Measurements from ENCODE around the gene RNF26. TPM values are rescaled to one million over a fixed set of nuclear protein-coding genes. Genes with fewer than 3 reads are reported as not detected.

RNF26 gene
- total and polyA plus RNA-seq, 2 of the 13 experiments (the other 11 are each of a cell fraction or from before 2014, with no cell fraction given) = 11.9 to 26.3 TPM

DNA sequence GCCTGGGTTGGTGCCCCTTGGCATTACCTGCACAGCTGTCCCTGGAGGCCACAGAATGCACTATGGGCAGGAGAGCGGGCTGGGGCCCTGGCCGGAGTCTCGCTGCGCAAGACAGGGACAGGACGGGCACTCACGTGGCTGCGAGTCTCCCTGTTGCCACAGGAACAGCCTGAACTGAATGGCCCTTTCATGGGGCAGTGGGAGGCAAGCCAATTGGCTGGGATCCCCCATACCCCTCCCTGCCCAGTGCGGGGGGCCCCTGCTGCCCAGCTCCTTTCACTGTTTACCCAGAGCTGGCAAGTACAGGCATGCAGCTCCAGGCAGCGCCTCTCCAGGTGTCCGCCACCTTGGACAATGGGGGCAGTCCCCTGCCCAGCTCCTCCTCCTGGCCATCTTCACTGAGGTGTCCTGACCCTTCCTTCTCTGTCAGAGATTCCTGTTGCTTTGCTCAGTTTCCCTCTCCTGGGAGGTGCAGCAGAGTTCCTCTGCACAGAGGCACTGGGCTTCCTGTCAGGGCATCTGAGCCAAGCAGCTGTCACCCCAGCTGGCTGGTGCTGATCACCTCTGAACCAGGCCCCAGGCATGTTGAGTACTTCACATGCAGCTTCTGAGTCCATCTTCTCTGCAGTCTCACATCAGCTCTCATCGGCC lies 42.0 kb downstream of the RNF26 start (continued):
- TF ChIP-seq, protein P1, sequence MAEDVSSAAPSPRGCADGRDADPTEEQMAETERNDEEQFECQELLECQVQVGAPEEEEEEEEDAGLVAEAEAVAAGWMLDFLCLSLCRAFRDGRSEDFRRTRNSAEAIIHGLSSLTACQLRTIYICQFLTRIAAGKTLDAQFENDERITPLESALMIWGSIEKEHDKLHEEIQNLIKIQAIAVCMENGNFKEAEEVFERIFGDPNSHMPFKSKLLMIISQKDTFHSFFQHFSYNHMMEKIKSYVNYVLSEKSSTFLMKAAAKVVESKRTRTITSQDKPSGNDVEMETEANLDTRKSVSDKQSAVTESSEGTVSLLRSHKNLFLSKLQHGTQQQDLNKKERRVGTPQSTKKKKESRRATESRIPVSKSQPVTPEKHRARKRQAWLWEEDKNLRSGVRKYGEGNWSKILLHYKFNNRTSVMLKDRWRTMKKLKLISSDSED (CRISPR knock-in tag; IDR thresholded peaks at IDR 0.05) = no peak
- TF ChIP-seq ZNF382 (CRISPR knock-in tag; IDR thresholded peaks at IDR 0.05; ENCODE audit: borderline replicate concordance) = no peak
- 0 out of 2 replicates have a peak, but pooled peaks have one; percentile 47 for TF ChIP-seq HOXD1 (CRISPR knock-in tag; IDR thresholded peaks at IDR 0.05)
- no peak for TF ChIP-seq ZNF547 (CRISPR knock-in tag; IDR thresholded peaks at IDR 0.05)
- TF ChIP-seq, protein P2, sequence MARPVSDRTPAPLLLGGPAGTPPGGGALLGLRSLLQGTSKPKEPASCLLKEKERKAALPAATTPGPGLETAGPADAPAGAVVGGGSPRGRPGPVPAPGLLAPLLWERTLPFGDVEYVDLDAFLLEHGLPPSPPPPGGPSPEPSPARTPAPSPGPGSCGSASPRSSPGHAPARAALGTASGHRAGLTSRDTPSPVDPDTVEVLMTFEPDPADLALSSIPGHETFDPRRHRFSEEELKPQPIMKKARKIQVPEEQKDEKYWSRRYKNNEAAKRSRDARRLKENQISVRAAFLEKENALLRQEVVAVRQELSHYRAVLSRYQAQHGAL (CRISPR knock-in tag; IDR thresholded peaks at IDR 0.05; ENCODE audit: not compliant biosample characterization) = no peak
- peak; percentile 27; the same call in 1 of the 2 replicates for TF ChIP-seq ZBTB21 (CRISPR knock-in tag; IDR thresholded peaks at IDR 0.05)
- no peak for TF ChIP-seq ZNF564 (CRISPR knock-in tag; IDR thresholded peaks at IDR 0.05)
- no peak for TF ChIP-seq ZNF678 (CRISPR knock-in tag; IDR thresholded peaks at IDR 0.05)
- TF ChIP-seq, protein P3, sequence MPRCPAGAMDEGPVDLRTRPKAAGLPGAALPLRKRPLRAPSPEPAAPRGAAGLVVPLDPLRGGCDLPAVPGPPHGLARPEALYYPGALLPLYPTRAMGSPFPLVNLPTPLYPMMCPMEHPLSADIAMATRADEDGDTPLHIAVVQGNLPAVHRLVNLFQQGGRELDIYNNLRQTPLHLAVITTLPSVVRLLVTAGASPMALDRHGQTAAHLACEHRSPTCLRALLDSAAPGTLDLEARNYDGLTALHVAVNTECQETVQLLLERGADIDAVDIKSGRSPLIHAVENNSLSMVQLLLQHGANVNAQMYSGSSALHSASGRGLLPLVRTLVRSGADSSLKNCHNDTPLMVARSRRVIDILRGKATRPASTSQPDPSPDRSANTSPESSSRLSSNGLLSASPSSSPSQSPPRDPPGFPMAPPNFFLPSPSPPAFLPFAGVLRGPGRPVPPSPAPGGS (CRISPR knock-in tag; IDR thresholded peaks at IDR 0.05) = no peak
- peak; percentile 85 for TF ChIP-seq TBX2 (CRISPR knock-in tag; IDR thresholded peaks at IDR 0.05; ENCODE audit: borderline replicate concordance)
- TF ChIP-seq ZNF101 (CRISPR knock-in tag; IDR thresholded peaks at IDR 0.05; ENCODE audit: borderline replicate concordance, low read depth) = no peak
- TF ChIP-seq ZFP36L2 (CRISPR knock-in tag; IDR thresholded peaks at IDR 0.05) = no peak
- TF ChIP-seq, protein P4, sequence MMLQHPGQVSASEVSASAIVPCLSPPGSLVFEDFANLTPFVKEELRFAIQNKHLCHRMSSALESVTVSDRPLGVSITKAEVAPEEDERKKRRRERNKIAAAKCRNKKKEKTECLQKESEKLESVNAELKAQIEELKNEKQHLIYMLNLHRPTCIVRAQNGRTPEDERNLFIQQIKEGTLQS (CRISPR knock-in tag; IDR thresholded peaks at IDR 0.05) = 0 out of 2 replicates have a peak, but pooled peaks have one; percentile 26
- TF ChIP-seq KDM6A (CRISPR knock-in tag; IDR thresholded peaks at IDR 0.05; ENCODE audit: low read depth) = peak; percentile 53; the same call in 1 of the 2 replicates
- TF ChIP-seq BHLHE40 (IDR thresholded peaks at IDR 0.05; ENCODE audit: low read length) = peak; percentile 79
- TF ChIP-seq RFX5 (IDR thresholded peaks at IDR 0.05; ENCODE audit: low read depth, low read length) = no peak; the same call in 1 of the 2 replicates
- peak; percentile 60 for TF ChIP-seq CBX1 (IDR thresholded peaks at IDR 0.05; ENCODE audit: low read depth)
- TF ChIP-seq KAT7 (CRISPR knock-in tag; IDR thresholded peaks at IDR 0.05; ENCODE audit: borderline replicate concordance) = no peak
- TF ChIP-seq NFIC (IDR thresholded peaks at IDR 0.05; ENCODE audit: low read length) = no peak
- no peak for TF ChIP-seq JUND (CRISPR knock-in tag; IDR thresholded peaks at IDR 0.05)
- no peak for TF ChIP-seq KLF12 (CRISPR knock-in tag; IDR thresholded peaks at IDR 0.05; ENCODE audit: borderline replicate concordance)
- TF ChIP-seq LCORL (IDR thresholded peaks at IDR 0.05) = no peak
- peak; percentile 56; the same call in 1 of the 2 replicates for TF ChIP-seq LCORL (CRISPR knock-in tag; IDR thresholded peaks at IDR 0.05)
- no peak for TF ChIP-seq ZSCAN22 (CRISPR knock-in tag; IDR thresholded peaks at IDR 0.05)
- no peak for TF ChIP-seq ZNF724P (CRISPR knock-in tag; IDR thresholded peaks at IDR 0.05; ENCODE audit: borderline replicate concordance)
- no peak for TF ChIP-seq HHEX (CRISPR knock-in tag; IDR thresholded peaks at IDR 0.05)
- no peak for TF ChIP-seq MEIS1 (CRISPR knock-in tag; IDR thresholded peaks at IDR 0.05; ENCODE audit: borderline replicate concordance)
- TF ChIP-seq ZNF589 (CRISPR knock-in tag; conservative IDR thresholded peaks at IDR 0.05) = 0 out of 2 replicates have a peak, but pooled peaks have one; percentile 33
- TF ChIP-seq FOXA1 (IDR thresholded peaks at IDR 0.05) = no peak
- TF ChIP-seq FOXA1 (CRISPR knock-in tag; IDR thresholded peaks at IDR 0.05) = peak; percentile 91
- TF ChIP-seq HNRNPLL (IDR thresholded peaks at IDR 0.05; ENCODE audit: low read depth, low read length, poor library complexity, severe bottlenecking) = peak; percentile 79
